K562 (cell line): ENCODE data around the gene PIGL. TPM values are rescaled to one million over a fixed set of nuclear protein-coding genes. Genes with fewer than 3 reads are reported as not detected.

Experiments
- CCNT2 ChIP-seq: IDR thresholded peaks from 2 replicates; pipeline ENCODE4 v1.6.1; 2011; ENCODE audit warnings: borderline replicate concordance, low read depth, mild to moderate bottlenecking, moderate library complexity, mixed read lengths, low read length; ENCODE audit not compliant: insufficient read length; ENCODE audit errors: extremely low read depth
- E2F6 ChIP-seq, 2 experiments: IDR thresholded peaks; 2 replicates each; pipeline ENCODE4 v1.6.1; 2011; ENCODE audit warnings: borderline replicate concordance in 1 of 2, control low read depth in 1 of 2, low read depth in 1 of 2, low read length in 1 of 2, mild to moderate bottlenecking in 1 of 2, mixed read lengths in 1 of 2, moderate library complexity in 1 of 2; ENCODE audit not compliant: insufficient read depth in 1 of 2, insufficient read length in 1 of 2, poor library complexity in 1 of 2, severe bottlenecking in 1 of 2; ENCODE audit errors: extremely low read depth in 1 of 2
- EWSR1 ChIP-seq: fragments of 450-650 bp; IDR thresholded peaks from 2 replicates; pipeline ENCODE4 v1.6.1; 2018; ENCODE audit warnings: borderline replicate concordance, mild to moderate bottlenecking, low read depth, moderate library complexity; ENCODE audit not compliant: partially characterized antibody
- GABPB2 ChIP-seq: fragments of 250-450 bp; sonication (Bioruptor Pico); conservative IDR thresholded peaks from 2 replicates; pipeline ENCODE4 v1.5.1; 2021; ENCODE audit warnings: mild to moderate bottlenecking
- KAT7 ChIP-seq: sonication (generic); formaldehyde crosslinking; IDR thresholded peaks from 2 replicates; pipeline ENCODE4 v1.8.0; 2022; ENCODE audit warnings: missing genetic modification reagents, mild to moderate bottlenecking, borderline replicate concordance
- MGA ChIP-seq: fragments of 450-650 bp; IDR thresholded peaks from 2 replicates; pipeline ENCODE4 v1.6.1; 2016; ENCODE audit warnings: mild to moderate bottlenecking, moderate library complexity
- NCOA4 ChIP-seq: fragments of 450-650 bp; IDR thresholded peaks from 2 replicates; pipeline ENCODE4 v1.6.1; 2018; ENCODE audit warnings: mild to moderate bottlenecking; ENCODE audit not compliant: partially characterized antibody
- PBX2 ChIP-seq, 2 experiments: IDR thresholded peaks in 1 of 2; conservative IDR thresholded peaks in 1 of 2; 2 replicates each; pipeline ENCODE4 v1.6.1; 2016; ENCODE audit warnings: low read depth in 2 of 2, mild to moderate bottlenecking in 1 of 2, missing compliant biosample characterization in 1 of 2, missing genetic modification characterization in 1 of 2, moderate library complexity in 1 of 2
- SUPT5H ChIP-seq: fragments of 450-650 bp; IDR thresholded peaks from 2 replicates; pipeline ENCODE4 v1.6.1; 2016
- ZNF764 ChIP-seq: fragments of 250-450 bp; sonication (Bioruptor Pico); IDR thresholded peaks from 2 replicates; pipeline ENCODE4 v1.4.0; 2020; ENCODE audit warnings: low read depth, mild to moderate bottlenecking, moderate library complexity
- polyA plus RNA-seq, 8 experiments: library from polyadenylated mRNA; depleted of rRNA in 4 of 8; stranded (reverse) in 5 of 8; unstranded in 3 of 8; fragments of >200 nt; fragmentation: Nextera tagmentation in 2 of 8; fragmentation: Illumina TruSeq in 1 of 8; extraction: Ambion mirVana in 2 of 8; extraction: Trizol in 1 of 8; gene quantifications; 2 replicates each; pipeline versions ENCODE4 v1.2.1 to v1.2.3, GENCODE V29; 2011 to 2014; ENCODE audit warnings: inconsistent platforms in 1 of 8, missing spikeins in 1 of 8
- total RNA-seq, 7 experiments: library from RNA; depleted of rRNA in 6 of 7; stranded (reverse); fragments of >200 nt in 6 of 7; fragmentation: Illumina TruSeq in 2 of 7; extraction: Trizol in 2 of 7; gene quantifications; 2 replicates each; pipeline versions ENCODE4 v1.2.1 to v1.2.3, GENCODE V29; 2011 to 2021; ENCODE audit warnings: low replicate concordance in 1 of 7

Gene PIGL
- total and polyA plus RNA-seq, 9 of the 15 experiments (the other 6 are each of a cell fraction or from before 2014, with no cell fraction given) = 19.9 to 55.3 (median 29.6) TPM

- TF ChIP-seq MGA (peak; percentile 30; the same call in 1 of the 2 replicates), PBX2 (CRISPR knock-in tag; IDR thresholded peaks at IDR 0.05; ENCODE audit: low read depth) (no peak), PBX2 (tag; conservative IDR thresholded peaks at IDR 0.05; ENCODE audit: low read depth) (no peak), SUPT5H (peak; percentile 93), CCNT2 (no peak), ZNF764 (CRISPR knock-in tag) (no peak), NCOA4 (no peak), GABPB2 (CRISPR knock-in tag) (no peak), EWSR1 (no peak), E2F6 (IDR thresholded peaks at IDR 0.05; ENCODE audit: borderline replicate concordance in 1 of 2, extremely low read depth in 1 of 2, insufficient read depth in 1 of 2, insufficient read length in 1 of 2, low read depth in 1 of 2, low read length in 1 of 2, poor library complexity in 1 of 2, severe bottlenecking in 1 of 2) (peak; percentile 13 to 72), KAT7 (CRISPR knock-in tag) (no peak)
Observed at GRCh38 chr17:16217002-16217635, at the start of gene PIGL (continued).
